Stimulated activated CD4-positive, alpha-beta T cell treated with anti-CD3 and anti-CD28 coated beads, Interleukin-4, amount 100 ng/mL, for 4 hours (primary cell): ENCODE measurements around the gene OBI1.
"Not testable (repeated sequence)": the region's sequence is repeated elsewhere in the genome, so short reads cannot be mapped to it uniquely, and the experiment has no call there.

Experiments
- DNase-seq, 2 experiments: peaks; one replicate each; pipeline ENCODE4 v3.0.0-alpha.2; 2020

Gene OBI1

GRCh38 chr13:78649997-78650716, 8.8 kb downstream of the OBI1 start:
- DNase-seq: no peak

- DNase-seq: not testable (repeated sequence)
Measured at GRCh38 chr13:78647109-78647678, 11.8 kb downstream of the OBI1 start.

- DNase-seq: no peak
Measured at GRCh38 chr13:78638216-78638615, 20.7 kb downstream of the OBI1 start.

GRCh38 chr13:78636495-78636894, 22.5 kb downstream of the OBI1 start:
- no peak for DNase-seq

GRCh38 chr13:78632996-78633395, 26.0 kb downstream of the OBI1 start:
- no peak for DNase-seq

GRCh38 chr13:78631077-78631476, 27.9 kb downstream of the OBI1 start:
- no peak for DNase-seq

- no peak for DNase-seq
Measured at GRCh38 chr13:78630511-78630910, 28.4 kb downstream of the OBI1 start.

- no peak for DNase-seq
Measured at GRCh38 chr13:78625384-78625783, 33.6 kb downstream of the OBI1 start.

- no peak for DNase-seq
Measured at GRCh38 chr13:78623132-78623531, 35.8 kb downstream of the OBI1 start.

GRCh38 chr13:78620936-78621470, 38.0 kb downstream of the OBI1 start:
- DNase-seq: no peak

GRCh38 chr13:78618411-78618810, 40.5 kb downstream of the OBI1 start:
- no peak for DNase-seq

GRCh38 chr13:78611040-78611439, 47.9 kb downstream of the OBI1 start:
- DNase-seq: no peak

- DNase-seq: no peak
Measured at GRCh38 chr13:78610381-78610883, 48.5 kb downstream of the OBI1 start.

GRCh38 chr13:78609464-78610205, 49.3 kb downstream of the OBI1 start:
- no peak for DNase-seq

- DNase-seq: no peak
Measured at GRCh38 chr13:78608688-78609463, 50.1 kb downstream of the OBI1 start.

GRCh38 chr13:78608252-78608687, 50.7 kb downstream of the OBI1 start:
- DNase-seq: no peak

- no peak for DNase-seq
Measured at GRCh38 chr13:78607409-78608251, 51.3 kb downstream of the OBI1 start.

- no peak for DNase-seq
Measured at GRCh38 chr13:78606471-78607408, 52.2 kb downstream of the OBI1 start.

GRCh38 chr13:78604782-78605611, 54.0 kb downstream of the OBI1 start:
- DNase-seq: no peak
